ENCODE data around the gene SAMSN1. TPM values are rescaled to one million over a fixed set of nuclear protein-coding genes. Genes with fewer than 3 reads are reported as not detected.
A peak's percentile ranks its signal among the peaks of the same experiment; 100 is the strongest.

The SAMSN1 gene
- total RNA-seq, 2 experiments from 2014 or later, result 66.7 to 71.4 TPM

DNA sequence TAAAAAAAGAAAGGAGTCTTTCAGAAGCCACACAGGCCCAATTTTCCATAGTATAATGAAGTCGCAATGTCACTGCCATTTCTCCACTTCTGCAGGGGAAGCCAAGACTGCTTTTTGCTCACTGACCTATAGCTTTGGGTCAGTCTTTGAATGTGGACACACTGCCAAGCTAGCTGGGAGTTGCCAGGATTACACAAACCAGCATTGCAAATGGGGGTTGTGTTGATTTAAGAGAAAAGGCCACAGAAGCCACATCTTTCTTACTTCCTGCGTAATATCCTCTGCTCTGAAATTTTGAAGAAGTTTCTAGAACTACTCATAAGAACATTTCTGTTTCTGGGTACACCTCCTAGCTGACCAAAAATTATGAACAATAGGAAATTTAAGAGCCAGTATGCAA lies 45.8 kb upstream of the SAMSN1 start:
- peaks cover 12% of the 10 kb centered on the region for H3K9me3 Mint-ChIP-seq
- H3K4me1 Mint-ChIP-seq (ENCODE audit: low read depth), result peaks cover 30% of the 10 kb centered on the region
- intact Hi-C loops (cut with micrococcal nuclease), result loop anchor here (5.0 kb wide), 1 partner anchor 45 kb away; the partner anchor contains the start of gene SAMSN1
- H3K27ac Mint-ChIP-seq, result peak overlapping the region; percentile 64
- no peak for TF ChIP-seq CTCF (IDR thresholded peaks at IDR 0.05)
- no peak overlapping the region for H3K4me3 Mint-ChIP-seq
- peaks cover 4% of the 10 kb centered on the region for H3K36me3 Mint-ChIP-seq (ENCODE audit: low read depth)
- POLR2A ChIA-PET, result interaction anchor here (1.1 to 1.2 kb wide), 2 partner anchors 20 to 22 kb away, joined by 3 to 4 read pairs; no protein-coding TSS in a partner anchor
- peak; percentile 27 for DNase-seq
- H3K27me3 Mint-ChIP-seq, result no peaks in the 10 kb centered on the region
- CTCF ChIA-PET, result interaction anchor here (1.4 to 3.0 kb wide), 3 partner anchors 10 to 146 kb away, joined by 3 to 10 read pairs (median 3); no protein-coding TSS in a partner anchor
- ATAC-seq, result peak; percentile 49

GRCh38 chr21:14591377-14591776 lies 45.3 kb upstream of the SAMSN1 start:
- intact Hi-C loops (cut with micrococcal nuclease), result loop anchor here (5.0 kb wide), 1 partner anchor 44 kb away; the partner anchor contains the start of gene SAMSN1
- Mint-ChIP-seq H3K9me3 (peaks cover 9% of the 10 kb centered on the region), H3K27ac (peak overlapping the region; percentile 64), H3K27me3 (no peaks in the 10 kb centered on the region), H3K4me1 (ENCODE audit: low read depth) (peaks cover 30% of the 10 kb centered on the region), H3K36me3 (ENCODE audit: low read depth) (peaks cover 4% of the 10 kb centered on the region), H3K4me3 (no peak overlapping the region)
- POLR2A ChIA-PET, result interaction anchor here (1.1 to 1.2 kb wide), 2 partner anchors 20 to 22 kb away, joined by 3 to 4 read pairs; no protein-coding TSS in a partner anchor
- TF ChIP-seq CTCF (IDR thresholded peaks at IDR 0.05), result no peak
- ATAC-seq, result peak; percentile 59
- CTCF ChIA-PET, result interaction anchor here (3.0 kb wide), 1 partner anchor 146 kb away, joined by 10 read pairs; no protein-coding TSS in a partner anchor
- DNase-seq, result no peak

DNA sequence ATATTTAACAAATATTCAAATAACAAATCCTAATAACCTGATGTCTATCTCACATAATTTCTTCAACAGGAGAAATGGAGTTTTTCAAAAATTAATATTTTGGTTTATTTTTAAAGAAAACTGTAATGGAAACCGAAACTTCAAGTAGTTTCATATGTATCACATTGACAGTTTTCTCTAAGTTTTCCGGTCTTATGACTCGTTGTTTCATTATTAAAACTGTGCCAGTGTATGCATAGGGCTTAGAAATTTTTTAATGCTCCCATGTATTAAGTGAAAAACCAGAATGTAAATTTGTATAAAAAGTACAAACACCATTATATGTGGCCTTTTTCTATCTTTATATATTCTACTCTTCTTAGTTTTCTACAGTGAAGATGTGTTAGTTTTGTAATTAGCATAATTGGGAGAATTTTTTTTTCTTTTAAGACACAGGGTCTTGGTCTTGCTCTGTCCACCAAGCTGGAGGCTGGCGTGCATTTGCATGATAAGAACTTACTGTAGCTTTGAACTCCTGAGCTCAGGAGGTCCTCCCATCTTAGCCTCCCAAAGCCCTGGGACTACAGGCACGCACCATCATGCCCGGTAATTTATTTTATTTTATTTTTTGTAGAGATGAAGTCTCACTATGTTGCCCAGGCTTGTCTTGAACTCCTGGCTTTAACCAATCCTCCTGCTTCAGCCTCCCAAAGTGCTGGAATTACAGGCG lies 43.9 kb upstream of the SAMSN1 start:
- TF ChIP-seq CTCF (IDR thresholded peaks at IDR 0.05), result no peak
- peak overlapping the region; percentile 72 for H3K27ac Mint-ChIP-seq
- intact Hi-C loops (cut with micrococcal nuclease), result loop anchor here (5.0 kb wide), 1 partner anchor 43 kb away; the partner anchor contains the start of gene SAMSN1
- ChIA-PET POLR2A (no interaction called here), CTCF (no interaction called here)
- peaks cover 9% of the 10 kb centered on the region for H3K9me3 Mint-ChIP-seq
- ATAC-seq (peak; percentile 80), DNase-seq (no peak)
- peaks cover 4% of the 10 kb centered on the region for H3K36me3 Mint-ChIP-seq (ENCODE audit: low read depth)
- no peaks in the 10 kb centered on the region for H3K27me3 Mint-ChIP-seq
- H3K4me1 Mint-ChIP-seq (ENCODE audit: low read depth), result peaks cover 32% of the 10 kb centered on the region
- no peak overlapping the region for H3K4me3 Mint-ChIP-seq

DNA sequence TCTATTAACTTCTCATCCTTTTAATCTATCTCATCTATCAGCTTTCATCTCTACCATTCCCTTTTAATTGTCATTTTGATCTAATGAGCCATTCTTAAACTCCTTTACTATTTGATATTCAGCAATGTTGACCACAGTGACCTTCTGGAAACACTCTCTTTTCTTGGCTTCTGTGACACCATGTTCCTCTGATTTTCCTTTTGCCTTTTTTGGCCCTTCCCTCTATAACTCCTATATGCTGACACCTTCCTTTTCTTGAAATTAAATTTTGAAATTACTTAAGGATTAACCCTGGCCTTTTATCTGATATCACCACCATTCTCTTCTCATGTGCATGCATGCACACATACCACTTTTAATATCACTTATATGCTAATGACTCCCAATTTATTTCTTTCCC lies 41.2 kb upstream of the SAMSN1 start:
- DNase-seq (no peak), ATAC-seq (no peak)
- ChIA-PET CTCF (no interaction called here), POLR2A (no interaction called here)
- H3K27ac Mint-ChIP-seq, result no peak overlapping the region
- no peak overlapping the region for H3K4me3 Mint-ChIP-seq
- peaks cover 2% of the 10 kb centered on the region for H3K9me3 Mint-ChIP-seq
- intact Hi-C loops (cut with micrococcal nuclease), result no loop called here
- no peaks in the 10 kb centered on the region for H3K27me3 Mint-ChIP-seq
- peaks cover 2% of the 10 kb centered on the region for H3K36me3 Mint-ChIP-seq (ENCODE audit: low read depth)
- H3K4me1 Mint-ChIP-seq (ENCODE audit: low read depth), result peaks cover 37% of the 10 kb centered on the region
- TF ChIP-seq CTCF (IDR thresholded peaks at IDR 0.05), result no peak

DNA sequence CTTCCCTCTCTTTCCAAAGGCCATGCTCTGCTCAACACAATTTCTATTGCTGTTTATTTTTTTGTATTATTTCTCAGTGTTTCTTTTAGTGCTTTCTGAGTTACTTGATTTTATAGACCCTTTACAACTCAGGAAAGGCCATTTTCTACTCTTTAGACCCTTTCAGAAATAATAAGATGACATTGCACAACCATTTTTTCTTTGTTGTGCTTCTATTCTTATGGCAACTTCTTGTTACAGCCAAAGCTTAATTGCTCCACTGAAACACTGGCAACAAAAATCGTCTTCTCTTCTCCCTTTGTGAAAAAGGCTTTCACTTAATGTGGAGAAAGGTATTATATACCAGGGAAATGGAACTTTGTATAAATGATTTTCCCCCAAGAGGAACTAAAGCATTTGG lies 39.0 kb upstream of the SAMSN1 start:
- ATAC-seq (no peak), DNase-seq (no peak)
- Mint-ChIP-seq H3K9me3 (peaks cover 2% of the 10 kb centered on the region), H3K27ac (no peak overlapping the region), H3K36me3 (ENCODE audit: low read depth) (peaks cover 2% of the 10 kb centered on the region), H3K4me1 (ENCODE audit: low read depth) (peaks cover 27% of the 10 kb centered on the region), H3K27me3 (no peaks in the 10 kb centered on the region), H3K4me3 (no peak overlapping the region)
- ChIA-PET POLR2A (no interaction called here), CTCF (no interaction called here)
- intact Hi-C loops (cut with micrococcal nuclease), result no loop called here
- TF ChIP-seq CTCF (IDR thresholded peaks at IDR 0.05), result no peak

Measured in activated CD8-positive, alpha-beta T cell treated with anti-CD3 and anti-CD28 coated beads for 36 hours (primary cell).